B cell (primary cell): ENCODE data around the gene TMEM125. TPM values are rescaled to one million over a fixed set of nuclear protein-coding genes. Genes with fewer than 3 reads are reported as not detected.

Experiments
- ATAC-seq: fragments of 200-7000 bp; cut with Tn5 transposase; one replicate; pipeline ENCODE4 v1.10.0; 2021; ENCODE audit warnings: low read depth, mild to moderate bottlenecking, moderate number of reproducible peaks, moderate library complexity
- CTCF ChIA-PET: fragments of 350-600 bp; sonication (Branson Sonifier 250); formaldehyde crosslinking; loops from one replicate; lab custom pipeline; 2021; ENCODE audit warnings: antibody characterized with exemption, inconsistent platforms; lab: Charles Lee
- POLR2A ChIA-PET: fragments of 350-600 bp; sonication (Branson Sonifier 250); formaldehyde crosslinking; loops from one replicate; lab custom pipeline; 2021; ENCODE audit warnings: antibody characterized with exemption; lab: Charles Lee
- DNase-seq: peaks from one replicate; pipeline ENCODE4 v3.0.0; 2013
- H2AFZ ChIP-seq: 2 replicates; pipeline ENCODE4 v1.6.1; 2012; ENCODE audit warnings: mild to moderate bottlenecking, low read depth, low read length; ENCODE audit not compliant: insufficient read depth, poor library complexity, severe bottlenecking
- H3K27ac ChIP-seq, 2 donors: 1 replicate in 1 of 2; 2 replicates in 1 of 2; pipeline ENCODE4 v1.5.1; 2012 to 2013; ENCODE audit warnings: low read length in 2 of 2, mild to moderate bottlenecking in 2 of 2, moderate library complexity in 1 of 2
- H3K27me3 ChIP-seq, 4 experiments: fragments of 200-600 bp in 1 of 4; sonication (generic) in 1 of 4; replicated peaks in 1 of 4; 1 replicate in 2 of 4; 2 replicates in 2 of 4; pipeline versions ENCODE4 v1.6.1 to v1.7.0; 2013 to 2016; ENCODE audit warnings: low read length in 3 of 4, mild to moderate bottlenecking in 2 of 4, mixed read lengths in 1 of 4, moderate library complexity in 1 of 4; ENCODE audit not compliant: insufficient read depth in 4 of 4, control insufficient read depth in 3 of 4; ENCODE audit errors: control extremely low read depth in 1 of 4
- H3K36me3 ChIP-seq, 2 experiments: replicated peaks in 1 of 2; 1 replicate in 1 of 2; 2 replicates in 1 of 2; pipeline versions ENCODE4 v1.6.1 to v1.7.1; 2013; ENCODE audit warnings: low read length in 1 of 2; ENCODE audit not compliant: insufficient read depth in 2 of 2, control insufficient read depth in 1 of 2; ENCODE audit errors: control extremely low read depth in 1 of 2, extremely low read depth in 1 of 2
- H3K4me1 ChIP-seq, 2 donors: fragments of 200-600 bp in 1 of 2; sonication (generic) in 1 of 2; 1 replicate in 1 of 2; 2 replicates in 1 of 2; pipeline versions ENCODE4 v1.5.1 to v1.6.1; 2013 to 2017; ENCODE audit warnings: low read length in 2 of 2; ENCODE audit not compliant: control insufficient read depth in 2 of 2, insufficient read depth in 2 of 2
- H3K4me2 ChIP-seq: replicated peaks from 2 replicates; pipeline ENCODE3; 2012; ENCODE audit warnings: mild to moderate bottlenecking, low read depth, low read length; ENCODE audit not compliant: poor library complexity, severe bottlenecking
- H3K4me3 ChIP-seq, 5 experiments: fragments of 200-600 bp in 1 of 5; sonication (generic) in 1 of 5; 1 replicate in 3 of 5; 2 replicates in 2 of 5; pipeline versions ENCODE4 v1.5.1 to v1.7.0; 2011 to 2016; ENCODE audit warnings: low read length in 4 of 5, mild to moderate bottlenecking in 4 of 5, low read depth in 2 of 5, control low read depth in 1 of 5, moderate library complexity in 1 of 5; ENCODE audit not compliant: insufficient read depth in 1 of 5; ENCODE audit errors: control extremely low read depth in 1 of 5, extremely low read depth in 1 of 5
- H3K79me2 ChIP-seq: fragments of 200-600 bp; sonication (generic); one replicate; pipeline ENCODE4 v1.6.0; 2016; ENCODE audit warnings: low read length; ENCODE audit not compliant: control insufficient read depth, insufficient read depth
- H3K9ac ChIP-seq: fragments of 200-600 bp; sonication (generic); 2 replicates; pipeline ENCODE4 v1.6.1; 2017; ENCODE audit warnings: mild to moderate bottlenecking, low read length, moderate library complexity
- H3K9me3 ChIP-seq, 3 donors: one replicate each; pipeline versions ENCODE4 v1.6.1 to v1.7.1; 2013; ENCODE audit warnings: low read length in 2 of 3; ENCODE audit not compliant: control insufficient read depth in 2 of 3, insufficient read depth in 1 of 3; ENCODE audit errors: control extremely low read depth in 1 of 3
- H4K20me1 ChIP-seq: 2 replicates; pipeline ENCODE4 v1.6.0; 2012; ENCODE audit warnings: mild to moderate bottlenecking, low read length; ENCODE audit not compliant: insufficient read depth, control insufficient read depth, poor library complexity, severe bottlenecking
- H3K27ac Mint-ChIP-seq: one replicate; pipeline ENCODE4 v1.8.0; 2021; ENCODE audit warnings: mixed read lengths
- H3K27me3 Mint-ChIP-seq: one replicate; pipeline ENCODE4 v1.8.0; 2021; ENCODE audit warnings: mixed read lengths
- H3K4me1 Mint-ChIP-seq: one replicate; pipeline ENCODE4 v1.8.0; 2021; ENCODE audit warnings: mixed read lengths
- H3K4me3 Mint-ChIP-seq: one replicate; pipeline ENCODE4 v1.8.0; 2021; ENCODE audit warnings: mixed read lengths
- H3K9me3 Mint-ChIP-seq: one replicate; pipeline ENCODE4 v1.8.0; 2022; ENCODE audit warnings: mixed read lengths; ENCODE audit not compliant: insufficient read depth
- EZH2 ChIP-seq: IDR thresholded peaks from 2 replicates; pipeline ENCODE4 v1.6.1; 2012; ENCODE audit warnings: borderline replicate concordance, low read depth, mild to moderate bottlenecking, moderate library complexity, low read length; ENCODE audit not compliant: insufficient read depth, poor library complexity, severe bottlenecking
- WGBS: methylation state at CpG from one replicate; pipeline ENCODE4 v1.1.5; 2013; ENCODE audit warnings: missing lambda C conversion rate; ENCODE audit not compliant: insufficient coverage; 5-methylcytosine and 5-hydroxymethylcytosine counted together
- intact Hi-C: fragments of 100-400 bp; cut with micrococcal nuclease; formaldehyde crosslinking; loops from one replicate; pipeline ENCODE4 v1.10.0; 2022
- polyA plus RNA-seq: library from polyadenylated mRNA; depleted of rRNA; stranded (reverse); fragments of >200 nt; gene quantifications from 2 replicates; pipeline ENCODE4 v1.2.3, GENCODE V29; 2012
- total RNA-seq, 2 donors: library from RNA; stranded (reverse); fragments of 120-200 nt in 1 of 2; gene quantifications; 1 replicate in 1 of 2; 2 replicates in 1 of 2; pipeline versions ENCODE4 v1.2.3 to v1.2.4, GENCODE V29; 2013 to 2022
- TF ChIP-seq, protein P1 (sequence below): fragments of 200-600 bp; IDR thresholded peaks from one replicate; pipeline ENCODE4 v1.8.0; 2022; ENCODE audit warnings: antibody characterized with exemption, mild to moderate bottlenecking

Gene TMEM125
- total and polyA plus RNA-seq, 2 donors (not counting 1 experiment from before 2014, with no cell fraction given) = not detected

DNA sequence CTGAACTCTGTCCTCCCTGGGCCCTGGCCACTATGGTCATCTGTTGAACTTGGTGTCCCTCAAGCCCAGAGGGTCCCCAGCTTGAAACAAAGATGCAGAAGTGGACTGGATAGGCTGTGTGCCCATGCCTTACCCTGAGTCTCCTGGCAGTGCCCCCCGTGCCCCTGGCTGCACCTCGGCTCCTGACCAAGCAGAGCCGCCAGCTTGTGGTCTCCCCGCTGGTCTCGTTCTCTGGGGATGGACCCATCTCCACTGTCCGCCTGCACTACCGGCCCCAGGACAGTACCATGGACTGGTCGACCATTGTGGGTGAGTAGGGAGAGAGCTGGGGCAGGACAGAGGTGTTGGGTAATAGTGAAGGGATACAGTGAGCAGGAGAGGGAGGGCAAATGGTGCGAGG is 41.7 kb downstream of the TMEM125 start:
- Histone ChIP-seq H3K27ac (no peak overlapping the region), H4K20me1 (no peaks in the 10 kb centered on the region), H3K36me3 (no peaks in the 10 kb centered on the region), H3K4me3 (no peak overlapping the region), H3K4me2 (no peak overlapping the region), H3K79me2 (no peaks in the 10 kb centered on the region), H3K9ac (no peak overlapping the region), H3K9me3 (no peaks in the 10 kb centered on the region), H2AFZ (no peak overlapping the region), H3K27me3 (no peaks in the 10 kb centered on the region), H3K4me1 (no peaks in the 10 kb centered on the region)
- DNase-seq (no peak), ATAC-seq (no peak)
- Mint-ChIP-seq H3K27ac (no peak overlapping the region), H3K4me3 (no peak overlapping the region), H3K27me3 (peaks cover 2% of the 10 kb centered on the region), H3K9me3 (no peaks in the 10 kb centered on the region), H3K4me1 (no peaks in the 10 kb centered on the region)
- ChIA-PET POLR2A (no interaction called here), CTCF (no interaction called here)
- intact Hi-C loops = no loop called here
- no peak for TF ChIP-seq EZH2
- TF ChIP-seq, protein P1, sequence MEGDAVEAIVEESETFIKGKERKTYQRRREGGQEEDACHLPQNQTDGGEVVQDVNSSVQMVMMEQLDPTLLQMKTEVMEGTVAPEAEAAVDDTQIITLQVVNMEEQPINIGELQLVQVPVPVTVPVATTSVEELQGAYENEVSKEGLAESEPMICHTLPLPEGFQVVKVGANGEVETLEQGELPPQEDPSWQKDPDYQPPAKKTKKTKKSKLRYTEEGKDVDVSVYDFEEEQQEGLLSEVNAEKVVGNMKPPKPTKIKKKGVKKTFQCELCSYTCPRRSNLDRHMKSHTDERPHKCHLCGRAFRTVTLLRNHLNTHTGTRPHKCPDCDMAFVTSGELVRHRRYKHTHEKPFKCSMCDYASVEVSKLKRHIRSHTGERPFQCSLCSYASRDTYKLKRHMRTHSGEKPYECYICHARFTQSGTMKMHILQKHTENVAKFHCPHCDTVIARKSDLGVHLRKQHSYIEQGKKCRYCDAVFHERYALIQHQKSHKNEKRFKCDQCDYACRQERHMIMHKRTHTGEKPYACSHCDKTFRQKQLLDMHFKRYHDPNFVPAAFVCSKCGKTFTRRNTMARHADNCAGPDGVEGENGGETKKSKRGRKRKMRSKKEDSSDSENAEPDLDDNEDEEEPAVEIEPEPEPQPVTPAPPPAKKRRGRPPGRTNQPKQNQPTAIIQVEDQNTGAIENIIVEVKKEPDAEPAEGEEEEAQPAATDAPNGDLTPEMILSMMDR = no peak
- 94% methylated on average over 9 of the region's 9 CpGs for WGBS

- ATAC-seq = no peak
- no peak overlapping the region for H3K9ac ChIP-seq
- no peaks in the 10 kb centered on the region for H3K4me1 ChIP-seq
- H3K4me3 ChIP-seq = no peak overlapping the region
- DNase-seq = no peak
- WGBS = 93% methylated on average over 17 of the region's 19 CpGs
- Mint-ChIP-seq H3K27me3 (no peaks in the 10 kb centered on the region), H3K27ac (no peak overlapping the region), H3K4me3 (no peak overlapping the region), H3K9me3 (no peaks in the 10 kb centered on the region), H3K4me1 (no peaks in the 10 kb centered on the region)
- no peaks in the 10 kb centered on the region for H3K36me3 ChIP-seq
- CTCF ChIA-PET = no interaction called here
- H4K20me1 ChIP-seq = no peaks in the 10 kb centered on the region
- H3K9me3 ChIP-seq = no peaks in the 10 kb centered on the region
- no peaks in the 10 kb centered on the region for H3K79me2 ChIP-seq
- intact Hi-C loops = no loop called here
- no peak overlapping the region for H3K4me2 ChIP-seq
- no peaks in the 10 kb centered on the region for H3K27me3 ChIP-seq
- POLR2A ChIA-PET = no interaction called here
- no peak overlapping the region for H3K27ac ChIP-seq
- TF ChIP-seq, protein P1 = no peak
- no peak for TF ChIP-seq EZH2
- no peak overlapping the region for H2AFZ ChIP-seq
Observed at GRCh38 chr1:43312212-43312623, 42.4 kb downstream of the TMEM125 start.
